K562 (cell line): ENCODE data around the gene JMJD1C. TPM values are rescaled to one million over a fixed set of nuclear protein-coding genes. Genes with fewer than 3 reads are reported as not detected.

Source experiments
- CEBPB ChIP-seq: fragments of 450-650 bp; IDR thresholded peaks from 2 replicates; pipeline ENCODE4 v1.6.1; 2016; ENCODE audit warnings: missing genetic modification characterization, missing compliant biosample characterization
- CEBPG ChIP-seq, 3 experiments: fragments of 200-800 bp in 1 of 3; sonication (Bioruptor generic) in 1 of 3; sonication (generic) in 1 of 3; formaldehyde crosslinking in 1 of 3; IDR thresholded peaks in 2 of 3; conservative IDR thresholded peaks in 1 of 3; 2 replicates each; pipeline versions ENCODE4 v1.6.1 to v1.8.0; 2016 to 2022; ENCODE audit warnings: missing compliant biosample characterization in 2 of 3, missing genetic modification characterization in 2 of 3, mild to moderate bottlenecking in 1 of 3, missing genetic modification reagents in 1 of 3
- FOXA1 ChIP-seq: fragments of 450-650 bp; IDR thresholded peaks from 2 replicates; pipeline ENCODE4 v1.6.1; 2016; ENCODE audit warnings: mild to moderate bottlenecking, borderline replicate concordance
- FUS ChIP-seq: fragments of 200-400 bp; formaldehyde crosslinking; optimal IDR thresholded peaks from 2 replicates; pipeline ENCODE3; 2017; ENCODE audit warnings: low read depth, low read length
- MAFK ChIP-seq: IDR thresholded peaks from 2 replicates; pipeline ENCODE4 v1.6.1; 2011; ENCODE audit warnings: low read length, improper control_type of control experiment
- MXI1 ChIP-seq: IDR thresholded peaks from 2 replicates; pipeline ENCODE4 v1.6.1; 2011; ENCODE audit warnings: low read depth, mild to moderate bottlenecking, improper control_type of control experiment, low read length
- POLR2H ChIP-seq: IDR thresholded peaks from 2 replicates; pipeline ENCODE4 v1.6.1; 2016; ENCODE audit warnings: missing genetic modification characterization, low read depth, mild to moderate bottlenecking, control low read depth, missing compliant biosample characterization, moderate library complexity
- PTRF ChIP-seq: fragments of 450-650 bp; IDR thresholded peaks from 2 replicates; pipeline ENCODE4 v1.6.1; 2016; ENCODE audit warnings: mild to moderate bottlenecking, missing genetic modification characterization, missing compliant biosample characterization
- RBM25 ChIP-seq: fragments of 200-400 bp; formaldehyde crosslinking; IDR thresholded peaks from 2 replicates; pipeline ENCODE4 v1.6.1; 2018; ENCODE audit warnings: low read length, low read depth, moderate library complexity; ENCODE audit not compliant: severe bottlenecking
- RBM39 ChIP-seq: fragments of 200-400 bp; formaldehyde crosslinking; optimal IDR thresholded peaks from 2 replicates; pipeline ENCODE3; 2018; ENCODE audit warnings: low read depth, low read length
- SIN3A ChIP-seq, 2 experiments: fragments of 150-350 bp in 1 of 2; IDR thresholded peaks; 2 replicates each; pipeline ENCODE4 v1.6.1; 2011 to 2016; ENCODE audit warnings: borderline replicate concordance in 2 of 2, low read depth in 2 of 2, low read length in 2 of 2, mild to moderate bottlenecking in 2 of 2, moderate library complexity in 2 of 2; ENCODE audit not compliant: control insufficient read depth in 1 of 2
- SLC30A9 ChIP-seq: fragments of 250-450 bp; sonication (Bioruptor Pico); IDR thresholded peaks from 2 replicates; pipeline ENCODE4 v1.8.0; 2022; ENCODE audit warnings: mild to moderate bottlenecking, moderate library complexity
- SMARCA4 ChIP-seq: fragments of 450-650 bp; IDR thresholded peaks from 2 replicates; pipeline ENCODE4 v1.6.1; 2016
- U2AF1 ChIP-seq: fragments of 200-400 bp; formaldehyde crosslinking; optimal IDR thresholded peaks from 2 replicates; pipeline ENCODE3; 2017; ENCODE audit warnings: mild to moderate bottlenecking, low read depth, low read length, moderate library complexity
- U2AF2 ChIP-seq: fragments of 200-400 bp; formaldehyde crosslinking; optimal IDR thresholded peaks from 2 replicates; pipeline ENCODE3; 2017; ENCODE audit warnings: low read depth, mild to moderate bottlenecking, low read length
- ZEB2 ChIP-seq: fragments of 450-650 bp; IDR thresholded peaks from 2 replicates; pipeline ENCODE4 v1.6.1; 2016
- ZNF354B ChIP-seq: fragments of 250-450 bp; sonication (Bioruptor Pico); IDR thresholded peaks from 2 replicates; pipeline ENCODE4 v1.4.0; 2020
- ZNF79 ChIP-seq: fragments of 250-450 bp; sonication (Bioruptor Pico); IDR thresholded peaks from 2 replicates; pipeline ENCODE4 v1.4.0; 2020; ENCODE audit warnings: low read depth, mild to moderate bottlenecking, moderate library complexity
- polyA plus RNA-seq, 8 experiments: library from polyadenylated mRNA; depleted of rRNA in 4 of 8; stranded (reverse) in 5 of 8; unstranded in 3 of 8; fragments of >200 nt; fragmentation: Nextera tagmentation in 2 of 8; fragmentation: Illumina TruSeq in 1 of 8; extraction: Ambion mirVana in 2 of 8; extraction: Trizol in 1 of 8; gene quantifications; 2 replicates each; pipeline versions ENCODE4 v1.2.1 to v1.2.3, GENCODE V29; 2011 to 2014; ENCODE audit warnings: inconsistent platforms in 1 of 8, missing spikeins in 1 of 8
- total RNA-seq, 7 experiments: library from RNA; depleted of rRNA in 6 of 7; stranded (reverse); fragments of >200 nt in 6 of 7; fragmentation: Illumina TruSeq in 2 of 7; extraction: Trizol in 2 of 7; gene quantifications; 2 replicates each; pipeline versions ENCODE4 v1.2.1 to v1.2.3, GENCODE V29; 2011 to 2021; ENCODE audit warnings: low replicate concordance in 1 of 7
- TF ChIP-seq, protein P1 (sequence below): sonication (generic); formaldehyde crosslinking; IDR thresholded peaks from 2 replicates; pipeline ENCODE4 v1.8.0; 2022; ENCODE audit warnings: missing genetic modification reagents, mild to moderate bottlenecking, borderline replicate concordance
- TF ChIP-seq, protein P2 (sequence below), 2 experiments: fragments of 450-650 bp; IDR thresholded peaks; 2 replicates each; pipeline ENCODE4 v1.6.1; 2018; ENCODE audit warnings: mild to moderate bottlenecking in 2 of 2, low read depth in 1 of 2; ENCODE audit not compliant: partially characterized antibody in 2 of 2

JMJD1C gene
- total and polyA plus RNA-seq, 9 of the 15 experiments (the other 6 are each of a cell fraction or from before 2014, with no cell fraction given) = 25.3 to 68.0 (median 47.2) TPM

DNA sequence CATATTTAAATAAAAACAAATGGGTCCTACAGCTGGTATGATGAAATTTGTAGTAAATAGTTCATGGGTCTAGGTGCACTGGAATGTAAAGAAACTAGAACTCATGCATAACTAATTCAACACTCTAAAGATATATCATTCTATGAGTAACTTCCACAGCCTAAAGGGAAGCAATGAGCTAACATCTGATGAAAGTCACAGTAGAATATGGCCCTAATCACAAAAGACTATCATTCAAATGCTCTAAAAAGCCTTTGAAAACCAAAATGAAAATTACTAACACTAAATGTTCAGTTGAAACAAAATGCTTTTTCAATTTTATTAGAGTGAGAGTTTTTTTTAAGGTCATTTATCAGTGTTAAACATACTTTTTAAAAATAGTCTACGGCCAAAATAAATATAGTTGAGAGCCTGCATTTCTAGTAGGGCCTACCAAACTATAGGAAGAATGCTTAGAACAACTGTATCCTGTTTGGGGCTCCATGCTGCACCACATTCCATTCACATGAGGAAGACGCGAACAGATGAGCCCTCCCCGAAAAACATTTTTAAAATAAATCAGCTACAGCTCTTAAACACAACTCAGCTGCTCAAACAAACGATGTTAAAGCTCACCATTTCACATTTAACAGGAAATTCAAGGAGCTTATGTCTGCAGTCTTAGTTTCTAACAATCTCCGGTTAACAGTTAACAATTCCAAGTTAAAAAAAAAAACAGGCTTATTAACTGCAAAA lies 198.2 kb downstream of the JMJD1C start (continued):
- TF ChIP-seq, protein P1, sequence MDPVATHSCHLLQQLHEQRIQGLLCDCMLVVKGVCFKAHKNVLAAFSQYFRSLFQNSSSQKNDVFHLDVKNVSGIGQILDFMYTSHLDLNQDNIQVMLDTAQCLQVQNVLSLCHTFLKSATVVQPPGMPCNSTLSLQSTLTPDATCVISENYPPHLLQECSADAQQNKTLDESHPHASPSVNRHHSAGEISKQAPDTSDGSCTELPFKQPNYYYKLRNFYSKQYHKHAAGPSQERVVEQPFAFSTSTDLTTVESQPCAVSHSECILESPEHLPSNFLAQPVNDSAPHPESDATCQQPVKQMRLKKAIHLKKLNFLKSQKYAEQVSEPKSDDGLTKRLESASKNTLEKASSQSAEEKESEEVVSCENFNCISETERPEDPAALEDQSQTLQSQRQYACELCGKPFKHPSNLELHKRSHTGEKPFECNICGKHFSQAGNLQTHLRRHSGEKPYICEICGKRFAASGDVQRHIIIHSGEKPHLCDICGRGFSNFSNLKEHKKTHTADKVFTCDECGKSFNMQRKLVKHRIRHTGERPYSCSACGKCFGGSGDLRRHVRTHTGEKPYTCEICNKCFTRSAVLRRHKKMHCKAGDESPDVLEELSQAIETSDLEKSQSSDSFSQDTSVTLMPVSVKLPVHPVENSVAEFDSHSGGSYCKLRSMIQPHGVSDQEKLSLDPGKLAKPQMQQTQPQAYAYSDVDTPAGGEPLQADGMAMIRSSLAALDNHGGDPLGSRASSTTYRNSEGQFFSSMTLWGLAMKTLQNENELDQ (CRISPR knock-in tag) = no peak
- TF ChIP-seq U2AF1 = no peak
- 0 out of 2 replicates have a peak, but pooled peaks have one; percentile 21 for TF ChIP-seq ZEB2
- TF ChIP-seq RBM25 = no peak
- peak; percentile 28 to 37; a peak in 1 of 4 replicates for TF ChIP-seq SIN3A (IDR thresholded peaks at IDR 0.05; ENCODE audit: borderline replicate concordance in 2 of 2, control insufficient read depth in 1 of 2, low read depth in 2 of 2, low read length in 2 of 2)
- TF ChIP-seq U2AF2 = no peak
- TF ChIP-seq ZNF79 (CRISPR knock-in tag) = no peak
- TF ChIP-seq FUS = no peak
- TF ChIP-seq ZNF354B (CRISPR knock-in tag) = no peak
- TF ChIP-seq MAFK = 0 out of 2 replicates have a peak, but pooled peaks have one; percentile 6
- TF ChIP-seq SMARCA4 = no peak
- TF ChIP-seq CEBPG (CRISPR knock-in tag; IDR thresholded peaks at IDR 0.05) = no peak
- peak; percentile 55 to 89 for TF ChIP-seq CEBPG (tag; conservative IDR thresholded peaks at IDR 0.05 in 1 of 2, IDR thresholded peaks at IDR 0.05 in 1 of 2)
- TF ChIP-seq POLR2H = peak; percentile 85
- no peak for TF ChIP-seq SLC30A9 (CRISPR knock-in tag)
- TF ChIP-seq RBM39 = no peak
- TF ChIP-seq FOXA1 = no peak
- TF ChIP-seq, protein P2, sequence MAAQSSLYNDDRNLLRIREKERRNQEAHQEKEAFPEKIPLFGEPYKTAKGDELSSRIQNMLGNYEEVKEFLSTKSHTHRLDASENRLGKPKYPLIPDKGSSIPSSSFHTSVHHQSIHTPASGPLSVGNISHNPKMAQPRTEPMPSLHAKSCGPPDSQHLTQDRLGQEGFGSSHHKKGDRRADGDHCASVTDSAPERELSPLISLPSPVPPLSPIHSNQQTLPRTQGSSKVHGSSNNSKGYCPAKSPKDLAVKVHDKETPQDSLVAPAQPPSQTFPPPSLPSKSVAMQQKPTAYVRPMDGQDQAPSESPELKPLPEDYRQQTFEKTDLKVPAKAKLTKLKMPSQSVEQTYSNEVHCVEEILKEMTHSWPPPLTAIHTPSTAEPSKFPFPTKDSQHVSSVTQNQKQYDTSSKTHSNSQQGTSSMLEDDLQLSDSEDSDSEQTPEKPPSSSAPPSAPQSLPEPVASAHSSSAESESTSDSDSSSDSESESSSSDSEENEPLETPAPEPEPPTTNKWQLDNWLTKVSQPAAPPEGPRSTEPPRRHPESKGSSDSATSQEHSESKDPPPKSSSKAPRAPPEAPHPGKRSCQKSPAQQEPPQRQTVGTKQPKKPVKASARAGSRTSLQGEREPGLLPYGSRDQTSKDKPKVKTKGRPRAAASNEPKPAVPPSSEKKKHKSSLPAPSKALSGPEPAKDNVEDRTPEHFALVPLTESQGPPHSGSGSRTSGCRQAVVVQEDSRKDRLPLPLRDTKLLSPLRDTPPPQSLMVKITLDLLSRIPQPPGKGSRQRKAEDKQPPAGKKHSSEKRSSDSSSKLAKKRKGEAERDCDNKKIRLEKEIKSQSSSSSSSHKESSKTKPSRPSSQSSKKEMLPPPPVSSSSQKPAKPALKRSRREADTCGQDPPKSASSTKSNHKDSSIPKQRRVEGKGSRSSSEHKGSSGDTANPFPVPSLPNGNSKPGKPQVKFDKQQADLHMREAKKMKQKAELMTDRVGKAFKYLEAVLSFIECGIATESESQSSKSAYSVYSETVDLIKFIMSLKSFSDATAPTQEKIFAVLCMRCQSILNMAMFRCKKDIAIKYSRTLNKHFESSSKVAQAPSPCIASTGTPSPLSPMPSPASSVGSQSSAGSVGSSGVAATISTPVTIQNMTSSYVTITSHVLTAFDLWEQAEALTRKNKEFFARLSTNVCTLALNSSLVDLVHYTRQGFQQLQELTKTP (IDR thresholded peaks at IDR 0.05; ENCODE audit: low read depth in 1 of 2, partially characterized antibody in 2 of 2) = peak; percentile 68 to 80
- TF ChIP-seq PTRF (tag) = no peak
- TF ChIP-seq MXI1 = no peak
- peak; percentile 44 for TF ChIP-seq CEBPB (tag)
